IMR-90 (cell line): ENCODE results near the gene TMC4. TPM values are rescaled to one million over a fixed set of nuclear protein-coding genes. Genes with fewer than 3 reads are reported as not detected.

ENCODE experiments used
- ATAC-seq: fragments of 200-7000 bp; cut with Tn5 transposase; 2 replicates; pipeline ENCODE4 v1.9.1; 2020; ENCODE audit warnings: low read depth, mild to moderate bottlenecking, moderate library complexity
- BruUV-seq: library from RNA; stranded (reverse); fragments of 400-500 nt; replicated peaks from 2 replicates; lab custom pipeline; 2021; lab: Mats Ljungman, UMichigan
- CTCF ChIA-PET: fragments of 300-600 bp; formaldehyde crosslinking; extraction: SDS; loops from one replicate; lab custom pipeline; 2021; ENCODE audit warnings: antibody characterized with exemption; lab: Yijun Ruan, JAX
- POLR2A ChIA-PET: fragments of 300-600 bp; sonication (Branson Sonifier 250); formaldehyde crosslinking; loops from one replicate; lab custom pipeline; 2022; ENCODE audit warnings: antibody characterized with exemption; ENCODE audit not compliant: unreplicated experiment; lab: Charles Lee
- DNase-seq: peaks from one replicate; pipeline ENCODE4 v3.0.0; 2013
- H2AFZ ChIP-seq: replicated peaks from 2 replicates; pipeline ENCODE3; 2013; ENCODE audit warnings: low read length, mild to moderate bottlenecking; ENCODE audit not compliant: poor library complexity
- H2AK5ac ChIP-seq: 2 replicates; pipeline ENCODE4 v1.6.1; 2013; ENCODE audit warnings: low read depth, low read length, inconsistent platforms
- H2AK9ac ChIP-seq: replicated peaks from 2 replicates; pipeline ENCODE3; 2013; ENCODE audit warnings: mild to moderate bottlenecking, low read depth, low read length, moderate library complexity; ENCODE audit not compliant: poor library complexity
- H2BK120ac ChIP-seq: 2 replicates; pipeline ENCODE4 v1.6.1; 2013; ENCODE audit warnings: low read depth, low read length, inconsistent platforms
- H2BK15ac ChIP-seq: 3 replicates; pipeline ENCODE4 v1.6.1; 2013; ENCODE audit warnings: low read depth, low read length, inconsistent platforms
- H2BK20ac ChIP-seq: 2 replicates; pipeline ENCODE4 v1.6.1; 2013; ENCODE audit warnings: low read depth, mild to moderate bottlenecking, inconsistent platforms, low read length, moderate library complexity
- H2BK5ac ChIP-seq: 2 replicates; pipeline ENCODE4 v1.6.1; 2013; ENCODE audit warnings: mild to moderate bottlenecking, low read depth, low read length, inconsistent platforms; ENCODE audit not compliant: poor library complexity, severe bottlenecking
- H3K14ac ChIP-seq: replicated peaks from 2 replicates; pipeline ENCODE4 v1.6.1; 2013; ENCODE audit warnings: low read depth, low read length, inconsistent platforms
- H3K18ac ChIP-seq: 2 replicates; pipeline ENCODE4 v1.6.1; 2013; ENCODE audit warnings: low read depth, low read length, control low read depth
- H3K23ac ChIP-seq: 2 replicates; pipeline ENCODE4 v1.6.1; 2013; ENCODE audit warnings: low read depth, low read length, inconsistent platforms
- H3K27ac ChIP-seq: 2 replicates; pipeline ENCODE4 v1.5.1; 2013; ENCODE audit warnings: mild to moderate bottlenecking, control low read depth, low read length; ENCODE audit not compliant: insufficient read depth
- H3K27me3 ChIP-seq: 2 replicates; pipeline ENCODE4 v1.6.1; 2013; ENCODE audit warnings: low read length; ENCODE audit not compliant: control insufficient read depth, insufficient read depth
- H3K36me3 ChIP-seq: 2 replicates; pipeline ENCODE4 v1.6.1; 2013; ENCODE audit warnings: low read length, mixed read lengths; ENCODE audit not compliant: control insufficient read depth, insufficient read depth
- H3K4ac ChIP-seq: 2 replicates; pipeline ENCODE4 v1.6.1; 2013; ENCODE audit warnings: low read depth, low read length, inconsistent platforms
- H3K4me1 ChIP-seq: 2 replicates; pipeline ENCODE4 v1.6.1; 2013; ENCODE audit warnings: low read length, mixed read lengths; ENCODE audit not compliant: control insufficient read depth, insufficient read depth
- H3K4me2 ChIP-seq: 2 replicates; pipeline ENCODE4 v1.6.1; 2013; ENCODE audit warnings: low read depth, mild to moderate bottlenecking, control low read depth, low read length, moderate library complexity
- H3K4me3 ChIP-seq: 2 replicates; pipeline ENCODE4 v1.5.1; 2013; ENCODE audit warnings: low read depth, mild to moderate bottlenecking, control low read depth, low read length, moderate library complexity; ENCODE audit not compliant: insufficient read depth
- H3K56ac ChIP-seq: 2 replicates; pipeline ENCODE4 v1.6.1; 2013; ENCODE audit warnings: low read length, inconsistent platforms; ENCODE audit not compliant: insufficient read depth; ENCODE audit errors: extremely low read depth
- H3K79me1 ChIP-seq, 2 experiments: 2 replicates each; pipeline ENCODE4 v1.6.1; 2013; ENCODE audit warnings: low read length in 2 of 2, inconsistent platforms in 1 of 2, low read depth in 1 of 2
- H3K9ac ChIP-seq: 2 replicates; pipeline ENCODE4 v1.6.1; 2013; ENCODE audit warnings: low read depth, low read length, control low read depth
- H3K9me1 ChIP-seq: 2 replicates; pipeline ENCODE4 v1.6.1; 2013; ENCODE audit warnings: low read length, inconsistent platforms; ENCODE audit not compliant: insufficient read depth
- H3K9me3 ChIP-seq: 2 replicates; pipeline ENCODE4 v1.6.1; 2013; ENCODE audit warnings: low read length; ENCODE audit not compliant: control insufficient read depth, insufficient read depth
- H4K20me1 ChIP-seq: 2 replicates; pipeline ENCODE4 v1.6.1; 2013; ENCODE audit warnings: low read length, inconsistent platforms; ENCODE audit not compliant: insufficient read depth
- H4K5ac ChIP-seq: 2 replicates; pipeline ENCODE4 v1.6.1; 2013; ENCODE audit warnings: mild to moderate bottlenecking, low read depth, low read length, control low read depth
- H4K8ac ChIP-seq, 2 experiments: 2 replicates each; pipeline ENCODE4 v1.6.1; 2013; ENCODE audit warnings: low read depth in 2 of 2, low read length in 2 of 2, control low read depth in 1 of 2, inconsistent platforms in 1 of 2
- H4K91ac ChIP-seq: 2 replicates; pipeline ENCODE4 v1.6.1; 2013; ENCODE audit warnings: low read depth, low read length, inconsistent platforms; ENCODE audit not compliant: insufficient read depth
- BHLHE40 ChIP-seq: fragments of 150-350 bp; IDR thresholded peaks from 2 replicates; pipeline ENCODE4 v1.6.1; 2016; ENCODE audit warnings: mild to moderate bottlenecking, low read depth, low read length
- CEBPB ChIP-seq: IDR thresholded peaks from 2 replicates; pipeline ENCODE4 v1.6.1; 2012; ENCODE audit warnings: low read depth, low read length, improper control_type of control experiment
- CHD1 ChIP-seq: IDR thresholded peaks from 2 replicates; pipeline ENCODE4 v1.6.1; 2012; ENCODE audit warnings: low read depth, low read length, improper control_type of control experiment
- MAFK ChIP-seq: IDR thresholded peaks from 2 replicates; pipeline ENCODE4 v1.6.1; 2012; ENCODE audit warnings: low read depth, low read length, improper control_type of control experiment
- POLR2A ChIP-seq: IDR thresholded peaks from 2 replicates; pipeline ENCODE4 v1.6.1; 2012; ENCODE audit warnings: mild to moderate bottlenecking, low read depth, low read length
- RAD21 ChIP-seq: IDR thresholded peaks from 2 replicates; pipeline ENCODE4 v1.6.1; 2012; ENCODE audit warnings: low read length, improper control_type of control experiment
- WGBS, 2 experiments: methylation state at CpG; one replicate each; pipeline versions ENCODE4 v1.1.5 to v1.1.7; 2013; ENCODE audit warnings: missing lambda C conversion rate in 2 of 2; ENCODE audit not compliant: insufficient read length in 1 of 2; ENCODE audit errors: extremely low coverage in 2 of 2; 5-methylcytosine and 5-hydroxymethylcytosine counted together
- dilution Hi-C: fragments of 300-500 bp; cut with HindIII; formaldehyde crosslinking; loops from one replicate; pipeline ENCODE4 v1.14.3; 2018; ENCODE audit warnings: low sequenced_read_pairs; ENCODE audit not compliant: unreplicated experiment
- in situ Hi-C: fragments of 300-500 bp; cut with MboI; formaldehyde crosslinking; loops from 3 replicates; pipeline ENCODE4 v1.14.3; 2019; ENCODE audit warnings: low sequenced_read_pairs, inconsistent platforms, mixed read lengths
- intact Hi-C: fragments of 100-400 bp; cut with micrococcal nuclease; formaldehyde crosslinking; loops from 2 replicates; pipeline ENCODE4 v1.10.0; 2022
- polyA plus RNA-seq, 3 experiments: library from polyadenylated mRNA; depleted of rRNA; stranded (reverse); fragments of >200 nt; gene quantifications; 2 replicates each; pipeline ENCODE4 v1.2.3, GENCODE V29; 2012; ENCODE audit warnings: low replicate concordance in 1 of 3
- total RNA-seq: library from RNA; depleted of rRNA; stranded (reverse); fragments of >200 nt; gene quantifications from 2 replicates; pipeline ENCODE4 v1.2.3, GENCODE V29; 2012
- TF ChIP-seq, protein P1 (sequence below): fragments of 150-350 bp; IDR thresholded peaks from 2 replicates; pipeline ENCODE4 v1.6.1; 2017; ENCODE audit warnings: mild to moderate bottlenecking, antibody characterized with exemption, low read length, low read depth

The TMC4 gene
- total and polyA plus RNA-seq, 2 of the 4 experiments (the other 2 are of a cell fraction), result 0.72 to 1.1 TPM

DNA sequence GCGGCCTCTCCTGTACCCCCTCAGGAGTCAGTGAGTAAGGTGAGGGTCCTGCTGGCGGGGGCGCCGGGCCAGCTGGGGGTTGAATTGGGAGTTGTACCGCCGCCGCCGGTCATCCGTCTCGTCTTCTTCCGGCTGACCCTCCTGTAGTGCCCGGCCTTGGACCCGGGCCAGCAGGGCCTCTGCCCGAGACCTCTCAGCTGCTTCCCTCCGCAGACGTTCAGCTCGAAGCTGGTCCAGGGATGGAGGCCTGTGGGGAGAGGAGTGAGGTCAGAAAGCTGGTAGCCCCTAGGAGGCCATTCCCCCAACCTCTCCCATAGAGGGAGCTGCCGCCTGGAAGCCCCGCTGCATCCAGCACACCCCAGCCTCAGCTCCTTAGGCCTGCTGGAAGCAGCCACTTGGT is 17.3 kb downstream of the TMC4 start:
- no peak overlapping the region for H2BK5ac ChIP-seq
- no peak overlapping the region for H4K91ac ChIP-seq
- H3K79me1 ChIP-seq, result peaks cover 10 to 33% of the 10 kb centered on the region in 2 experiments; a peak in 3 of 4 replicates
- dilution Hi-C loops (no loop called here), in situ Hi-C loops (no loop called here), intact Hi-C loops (loop anchor here (5.0 kb wide), 1 partner anchor 1127 kb away; the partner anchor contains the start of genes BRSK1 and HSPBP1)
- ChIA-PET CTCF (no interaction called here), POLR2A (no interaction called here)
- H4K20me1 ChIP-seq, result peaks cover 7% of the 10 kb centered on the region; the same call in 1 of the 2 replicates
- no peak overlapping the region for H3K18ac ChIP-seq
- no peak overlapping the region for H3K23ac ChIP-seq
- no peak overlapping the region for H3K4me2 ChIP-seq
- H3K27ac ChIP-seq, result no peak overlapping the region
- H3K56ac ChIP-seq, result no peak overlapping the region
- no peak overlapping the region for H2AFZ ChIP-seq
- TF ChIP-seq CHD1 (no peak), RAD21 (no peak), POLR2A (no peak), BHLHE40 (no peak), CEBPB (no peak), MAFK (no peak)
- TF ChIP-seq, protein P1, sequence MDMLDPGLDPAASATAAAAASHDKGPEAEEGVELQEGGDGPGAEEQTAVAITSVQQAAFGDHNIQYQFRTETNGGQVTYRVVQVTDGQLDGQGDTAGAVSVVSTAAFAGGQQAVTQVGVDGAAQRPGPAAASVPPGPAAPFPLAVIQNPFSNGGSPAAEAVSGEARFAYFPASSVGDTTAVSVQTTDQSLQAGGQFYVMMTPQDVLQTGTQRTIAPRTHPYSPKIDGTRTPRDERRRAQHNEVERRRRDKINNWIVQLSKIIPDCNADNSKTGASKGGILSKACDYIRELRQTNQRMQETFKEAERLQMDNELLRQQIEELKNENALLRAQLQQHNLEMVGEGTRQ, result no peak
- no CpG with 5 or more reads among the region's 19 CpGs for WGBS, 2 experiments
- BruUV-seq, result no TSS peak
- DNase-seq, result no peak
- H3K9me1 ChIP-seq, result no peaks in the 10 kb centered on the region; the same call in 1 of the 2 replicates
- H2BK120ac ChIP-seq, result no peak overlapping the region
- peaks cover 53% of the 10 kb centered on the region for H3K36me3 ChIP-seq
- H2BK15ac ChIP-seq, result no peak overlapping the region
- no peak overlapping the region for H4K8ac ChIP-seq
- no peaks in the 10 kb centered on the region for H3K27me3 ChIP-seq
- H4K5ac ChIP-seq, result no peak overlapping the region
- peaks cover 8% of the 10 kb centered on the region for H3K4me1 ChIP-seq
- H2BK20ac ChIP-seq, result no peak overlapping the region
- H3K9me3 ChIP-seq, result no peaks in the 10 kb centered on the region
- H3K4me3 ChIP-seq, result no peak overlapping the region
- H2AK9ac ChIP-seq, result no peak overlapping the region
- no peak overlapping the region for H3K14ac ChIP-seq
- H3K9ac ChIP-seq, result no peak overlapping the region
- H2AK5ac ChIP-seq, result no peak overlapping the region
- H3K4ac ChIP-seq, result no peak overlapping the region
- no peak for ATAC-seq
